ENCODE measurements around the gene TMEM97.
"Not testable (repeated sequence)": the region's sequence is repeated elsewhere in the genome, so short reads cannot be mapped to it uniquely, and the experiment has no call there.

GRCh38 chr17:28292878-28293277 is 26.1 kb upstream of the TMEM97 start:
- TF ChIP-seq POLR2A (IDR thresholded peaks at IDR 0.05; ENCODE audit: low read length); GATA1 (IDR thresholded peaks at IDR 0.05; ENCODE audit: low read depth, low read length): not testable (repeated sequence)

Measured in erythroblast (primary cell).